ENCODE results near the gene ABHD18.
"Not testable (repeated sequence)": the region's sequence is repeated elsewhere in the genome, so short reads cannot be mapped to it uniquely, and the experiment has no call there.

ABHD18 gene

GRCh38 chr4:127965062-127965802 lies at the start of gene ABHD18, which contains the start of gene MFSD8:
ABHD18 (plus strand) TSS chr4:127965406; CDS start chr4:127982956, 17,550 bp downstream.
MFSD8 (minus strand) TSS chr4:127965173; CDS start chr4:127965133, 40 bp downstream.
- DNase-seq: peak; percentile 99

- DNase-seq: no peak
Measured at GRCh38 chr4:127916512-127916911, 48.7 kb upstream of the ABHD18 start.

GRCh38 chr4:127917151-127917550 lies 48.1 kb upstream of the ABHD18 start:
- no peak for DNase-seq

- DNase-seq: no peak
Measured at GRCh38 chr4:127920521-127920920, 44.7 kb upstream of the ABHD18 start.

- DNase-seq: no peak
Measured at GRCh38 chr4:127922226-127922625, 43.0 kb upstream of the ABHD18 start.

GRCh38 chr4:127925720-127926119 lies 39.5 kb upstream of the ABHD18 start:
- DNase-seq: not testable (repeated sequence)

- DNase-seq: no peak
Measured at GRCh38 chr4:127930175-127930574, 35.0 kb upstream of the ABHD18 start.

GRCh38 chr4:127931836-127932235 lies 33.4 kb upstream of the ABHD18 start:
- not testable (repeated sequence) for DNase-seq

GRCh38 chr4:127936974-127937373 lies 28.2 kb upstream of the ABHD18 start:
- no peak for DNase-seq

- DNase-seq: no peak
Measured at GRCh38 chr4:127957105-127957504, 8.1 kb upstream of the ABHD18 start.

GRCh38 chr4:127959794-127960193 lies 5.4 kb upstream of the ABHD18 start:
- DNase-seq: no peak

GRCh38 chr4:127963633-127964398 lies 1.4 kb upstream of the ABHD18 start:
- not testable (repeated sequence) for DNase-seq

- not testable (repeated sequence) for DNase-seq
Measured at GRCh38 chr4:127964426-127965061, 662 bp upstream of the ABHD18 start.

- peak; percentile 67 for DNase-seq
Measured at GRCh38 chr4:127965803-127966175, 583 bp downstream of the ABHD18 start.

GRCh38 chr4:127967141-127967775 lies 2.1 kb downstream of the ABHD18 start:
- DNase-seq: peak; percentile 21

GRCh38 chr4:127968586-127968985 lies 3.4 kb downstream of the ABHD18 start:
- peak; percentile 82 for DNase-seq

GRCh38 chr4:127970925-127971324 lies 5.7 kb downstream of the ABHD18 start:
- not testable (repeated sequence) for DNase-seq

- no peak for DNase-seq
Measured at GRCh38 chr4:127975121-127975770, 10.0 kb downstream of the ABHD18 start.

- DNase-seq: no peak
Measured at GRCh38 chr4:127978930-127979329, 13.7 kb downstream of the ABHD18 start.

- no peak for DNase-seq
Measured at GRCh38 chr4:127982445-127982844, 17.2 kb downstream of the ABHD18 start.

GRCh38 chr4:127985989-127986388 lies 20.8 kb downstream of the ABHD18 start:
- DNase-seq: peak; percentile 27

GRCh38 chr4:127988638-127989037 lies 23.4 kb downstream of the ABHD18 start:
- DNase-seq: no peak

GRCh38 chr4:127993151-127993550 lies 27.9 kb downstream of the ABHD18 start:
- DNase-seq: no peak
